NCI-H345 treated with DMSO at 0.1 percent for 48 hours (cell line): ENCODE measurements around the gene GPR87.

ENCODE experiments used
- DNase-seq: peaks from one replicate; lab custom pipeline; 2025; ENCODE audit not compliant: unreplicated experiment; lab: John Stamatoyannopoulos, UW

Gene GPR87

GRCh38 chr3:151316267-151316991, at the start of gene GPR87:
Gene GPR87 (minus strand): TSS chr3:151316820. CDS start chr3:151300100, 16,720 bp downstream.
- DNase-seq, result no peak

- DNase-seq, result no peak
Observed at GRCh38 chr3:151362751-151363174, 46.1 kb upstream of the GPR87 start.

- no peak for DNase-seq
Observed at GRCh38 chr3:151357463-151357850, 40.8 kb upstream of the GPR87 start.

- no peak for DNase-seq
Observed at GRCh38 chr3:151356794-151357462, 40.3 kb upstream of the GPR87 start.

- no peak for DNase-seq
Observed at GRCh38 chr3:151351648-151352047, 35.0 kb upstream of the GPR87 start.

GRCh38 chr3:151351219-151351618, 34.6 kb upstream of the GPR87 start:
- DNase-seq, result no peak

GRCh38 chr3:151350656-151351055, 34.0 kb upstream of the GPR87 start:
- DNase-seq, result no peak

GRCh38 chr3:151347432-151347831, 30.8 kb upstream of the GPR87 start:
- no peak for DNase-seq

GRCh38 chr3:151346292-151346691, 29.7 kb upstream of the GPR87 start:
- DNase-seq, result no peak

- no peak for DNase-seq
Observed at GRCh38 chr3:151345859-151346258, 29.2 kb upstream of the GPR87 start.

- DNase-seq, result no peak
Observed at GRCh38 chr3:151331696-151332095, 15.1 kb upstream of the GPR87 start.

GRCh38 chr3:151330899-151331298, 14.3 kb upstream of the GPR87 start:
- DNase-seq, result no peak

- no peak for DNase-seq
Observed at GRCh38 chr3:151330379-151330778, 13.8 kb upstream of the GPR87 start.

- no peak for DNase-seq
Observed at GRCh38 chr3:151329363-151329762, 12.7 kb upstream of the GPR87 start, which contains the start of gene P2RY13. Gene P2RY13 (minus strand): TSS chr3:151329549. CDS start chr3:151329528, 21 bp downstream.

- no peak for DNase-seq
Observed at GRCh38 chr3:151328298-151328995, 11.8 kb upstream of the GPR87 start.

- DNase-seq, result no peak
Observed at GRCh38 chr3:151327571-151328198, 11.1 kb upstream of the GPR87 start.

GRCh38 chr3:151322511-151322910, 5.9 kb upstream of the GPR87 start:
- DNase-seq, result no peak

GRCh38 chr3:151321526-151321925, 4.9 kb upstream of the GPR87 start:
- no peak for DNase-seq

- DNase-seq, result no peak
Observed at GRCh38 chr3:151320131-151320530, 3.5 kb upstream of the GPR87 start.

- DNase-seq, result no peak
Observed at GRCh38 chr3:151319628-151320027, 3.0 kb upstream of the GPR87 start.

- no peak for DNase-seq
Observed at GRCh38 chr3:151318991-151319390, 2.4 kb upstream of the GPR87 start.
